Superior temporal gyrus (tissue), 1 donor: ENCODE results near the gene NEFH.
"Not testable (repeated sequence)": the region's sequence is repeated elsewhere in the genome, so short reads cannot be mapped to it uniquely, and the experiment has no call there.

Experiments
- DNase-seq: peaks from one replicate; pipeline ENCODE4 v3.0.0-alpha.2; 2016; ENCODE audit errors: extremely low spot score

NEFH gene

DNA sequence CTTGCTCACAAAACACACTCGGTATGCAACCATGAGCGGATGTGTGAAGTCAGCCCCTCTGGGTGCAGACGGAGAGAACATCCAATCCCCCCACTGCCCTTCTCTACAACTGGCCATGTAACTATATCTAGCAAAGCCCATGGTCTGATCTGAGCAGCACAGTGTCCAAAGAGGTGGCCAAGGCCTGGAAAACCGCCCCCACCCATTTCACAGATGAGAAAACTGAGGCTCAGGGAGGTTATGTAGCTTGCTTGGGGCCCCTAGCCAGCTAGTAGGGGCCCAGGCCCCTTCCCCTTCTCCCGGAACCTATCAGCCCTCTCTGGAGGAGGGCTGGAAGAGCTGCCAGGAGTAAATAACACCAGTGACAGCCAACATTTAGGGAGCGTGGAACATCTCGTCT lies 15.4 kb upstream of the NEFH start:
- DNase-seq, result no peak

GRCh38 chr22:29469755-29470154 lies 10.3 kb upstream of the NEFH start:
- no peak for DNase-seq

GRCh38 chr22:29470159-29470855 lies 9.7 kb upstream of the NEFH start:
- DNase-seq, result peak; percentile 56

DNA sequence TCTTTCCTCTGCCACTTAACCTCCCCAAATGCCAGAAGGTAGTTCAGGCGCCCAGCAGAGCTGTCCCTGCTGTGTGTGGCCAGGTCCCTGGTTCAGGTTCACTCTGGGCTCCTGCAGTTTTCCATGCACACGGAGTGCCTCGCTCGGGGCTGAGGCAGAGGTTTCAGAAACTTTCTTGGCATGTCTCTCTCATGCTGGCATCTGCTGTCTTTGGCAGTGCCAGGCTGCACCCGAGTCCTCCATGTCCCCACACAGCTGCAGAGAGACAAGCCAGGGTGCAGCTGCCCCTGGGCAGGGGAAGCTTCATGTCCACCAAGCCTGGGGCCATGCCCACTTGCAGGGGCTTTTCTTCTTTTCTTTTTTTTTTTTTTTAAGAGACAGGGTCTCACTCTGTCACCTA lies 7.0 kb upstream of the NEFH start:
- DNase-seq, result no peak

DNA sequence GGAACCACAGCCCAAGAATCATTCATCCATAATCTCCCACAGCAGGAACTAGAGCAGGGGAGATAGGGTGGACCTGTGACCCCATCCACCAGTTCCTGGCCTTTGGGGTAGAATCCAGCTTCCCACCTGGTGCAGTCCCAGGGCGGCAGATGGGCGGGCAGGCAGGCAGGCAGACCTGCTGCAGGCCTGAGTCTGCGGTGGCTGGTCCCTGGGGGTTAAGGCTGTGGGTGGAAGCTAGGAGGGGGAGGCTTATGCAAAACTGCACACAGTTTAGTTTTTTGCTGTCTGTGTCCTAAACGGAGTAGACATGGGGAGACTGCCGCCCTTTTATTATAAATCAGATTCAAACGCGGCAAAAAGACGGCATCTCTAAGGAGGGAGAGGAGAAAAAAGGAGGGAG lies 4.5 kb upstream of the NEFH start:
- no peak for DNase-seq

DNA sequence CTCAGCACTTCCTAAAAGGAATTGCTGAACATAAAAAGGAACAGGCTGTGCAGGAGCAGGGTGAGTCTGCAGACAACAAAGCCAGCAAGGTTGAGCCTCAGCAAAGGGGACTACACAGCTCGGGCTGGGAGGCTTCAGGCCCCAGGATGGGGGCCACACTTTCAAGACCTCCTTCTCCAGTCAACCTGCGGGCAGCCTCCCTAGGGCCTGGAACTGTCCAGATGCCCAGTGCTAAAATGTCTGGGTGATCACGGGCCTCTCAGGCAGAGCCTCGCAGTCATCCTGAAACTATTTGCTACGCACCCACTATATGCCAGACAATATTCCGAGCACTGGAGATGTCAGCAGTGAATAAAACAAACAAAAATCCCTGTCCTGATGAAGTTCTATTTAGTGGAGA lies 3.9 kb upstream of the NEFH start:
- no peak for DNase-seq

DNA sequence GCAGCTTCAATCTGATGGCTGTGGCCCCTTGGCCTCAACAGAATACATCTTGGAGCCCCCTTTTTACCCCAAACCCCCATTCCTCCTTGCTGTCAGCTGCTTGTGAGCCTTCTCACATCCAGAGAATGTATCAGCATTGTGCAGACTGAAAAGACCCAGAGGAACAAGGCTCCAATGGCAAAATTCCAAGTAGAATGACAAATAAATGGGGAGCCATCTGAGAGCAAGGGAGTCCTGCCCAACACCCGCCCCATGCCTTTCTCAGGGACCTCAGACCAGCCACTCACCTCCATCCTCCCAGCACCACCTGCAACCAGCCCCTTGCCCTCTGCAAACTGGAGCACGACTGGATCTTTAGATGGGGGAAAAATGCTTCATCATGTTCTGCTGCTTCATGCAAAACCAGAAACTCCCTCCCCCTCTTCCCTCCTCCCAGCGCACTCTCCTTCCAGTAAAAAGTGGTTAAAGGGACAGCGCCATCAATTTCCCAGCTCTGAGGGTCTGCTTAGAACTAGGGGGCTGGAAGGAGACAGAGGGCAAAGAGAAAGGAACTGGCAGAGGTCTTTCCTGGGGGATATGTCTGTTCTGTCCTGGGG lies 2.2 kb upstream of the NEFH start:
- no peak for DNase-seq

GRCh38 chr22:29478326-29479276 lies 1.4 kb upstream of the NEFH start:
- DNase-seq, result no peak

DNA sequence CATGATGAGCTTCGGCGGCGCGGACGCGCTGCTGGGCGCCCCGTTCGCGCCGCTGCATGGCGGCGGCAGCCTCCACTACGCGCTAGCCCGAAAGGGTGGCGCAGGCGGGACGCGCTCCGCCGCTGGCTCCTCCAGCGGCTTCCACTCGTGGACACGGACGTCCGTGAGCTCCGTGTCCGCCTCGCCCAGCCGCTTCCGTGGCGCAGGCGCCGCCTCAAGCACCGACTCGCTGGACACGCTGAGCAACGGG lies 169 bp downstream of the NEFH start:
- DNase-seq, result no peak

DNA sequence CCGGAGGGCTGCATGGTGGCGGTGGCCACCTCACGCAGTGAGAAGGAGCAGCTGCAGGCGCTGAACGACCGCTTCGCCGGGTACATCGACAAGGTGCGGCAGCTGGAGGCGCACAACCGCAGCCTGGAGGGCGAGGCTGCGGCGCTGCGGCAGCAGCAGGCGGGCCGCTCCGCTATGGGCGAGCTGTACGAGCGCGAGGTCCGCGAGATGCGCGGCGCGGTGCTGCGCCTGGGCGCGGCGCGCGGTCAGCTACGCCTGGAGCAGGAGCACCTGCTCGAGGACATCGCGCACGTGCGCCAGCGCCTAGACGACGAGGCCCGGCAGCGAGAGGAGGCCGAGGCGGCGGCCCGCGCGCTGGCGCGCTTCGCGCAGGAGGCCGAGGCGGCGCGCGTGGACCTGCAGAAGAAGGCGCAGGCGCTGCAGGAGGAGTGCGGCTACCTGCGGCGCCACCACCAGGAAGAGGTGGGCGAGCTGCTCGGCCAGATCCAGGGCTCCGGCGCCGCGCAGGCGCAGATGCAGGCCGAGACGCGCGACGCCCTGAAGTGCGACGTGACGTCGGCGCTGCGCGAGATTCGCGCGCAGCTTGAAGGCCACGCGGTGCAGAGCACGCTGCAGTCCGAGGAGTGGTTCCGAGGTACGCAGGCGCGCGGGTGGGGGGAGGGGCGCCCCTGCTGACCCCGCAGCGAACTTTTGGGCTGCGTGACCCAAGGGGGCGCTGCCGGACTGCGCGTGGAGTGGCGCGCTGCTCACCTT lies 670 bp downstream of the NEFH start:
- no peak for DNase-seq

DNA sequence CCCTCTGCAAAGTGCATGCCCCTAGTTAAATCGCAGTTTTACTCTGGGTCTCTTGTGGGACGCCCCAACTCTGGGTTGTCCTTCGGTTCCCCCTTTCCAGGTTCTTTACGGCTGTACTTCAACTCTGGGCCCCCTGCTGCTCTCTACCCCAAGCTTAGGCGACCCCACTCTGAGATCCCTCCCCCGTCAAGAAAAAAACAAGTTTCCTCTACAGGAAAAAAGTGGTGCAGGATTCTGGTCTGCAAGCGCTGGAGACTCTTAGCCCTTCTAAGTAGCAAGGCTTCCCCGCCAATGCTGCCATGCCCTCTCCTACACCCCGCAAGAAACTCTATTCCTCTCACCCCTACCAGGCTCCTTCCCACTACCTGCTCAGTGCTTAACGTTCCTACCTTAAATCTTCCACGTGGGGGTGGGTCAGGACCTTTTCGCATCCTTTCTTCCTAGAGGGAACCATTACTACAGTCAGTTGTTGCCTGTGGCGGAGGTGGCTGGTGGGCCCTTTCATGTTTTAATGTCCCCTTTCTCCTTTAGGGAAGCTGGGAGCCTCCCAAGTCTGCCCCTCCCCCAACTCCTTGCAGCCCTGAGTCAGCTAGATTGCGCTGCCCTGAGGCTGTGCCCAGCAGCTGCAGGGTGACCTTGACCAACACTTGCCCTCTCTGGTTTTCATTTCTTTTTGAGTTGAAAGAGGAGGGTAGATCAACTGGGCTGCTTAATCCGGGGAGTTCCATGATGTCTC lies 1.4 kb downstream of the NEFH start:
- no peak for DNase-seq

GRCh38 chr22:29482253-29482652 lies 2.2 kb downstream of the NEFH start:
- DNase-seq, result no peak

- no peak for DNase-seq
These were observed 2.7 kb downstream of the NEFH start for GRCh38 chr22:29482726-29483125.

DNA sequence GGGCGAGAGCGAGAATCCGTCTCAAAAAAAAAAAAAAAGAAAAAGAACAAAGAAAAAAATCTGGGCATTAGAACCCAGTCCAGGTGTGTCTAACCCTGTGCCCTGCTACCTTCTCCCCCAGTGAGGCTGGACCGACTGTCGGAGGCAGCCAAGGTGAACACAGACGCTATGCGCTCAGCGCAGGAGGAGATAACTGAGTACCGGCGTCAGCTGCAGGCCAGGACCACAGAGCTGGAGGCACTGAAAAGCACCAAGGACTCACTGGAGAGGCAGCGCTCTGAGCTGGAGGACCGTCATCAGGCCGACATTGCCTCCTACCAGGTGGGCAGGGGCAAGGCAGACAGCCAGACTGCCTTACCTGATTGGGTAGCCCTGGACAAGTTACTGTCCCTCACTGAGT lies 3.2 kb downstream of the NEFH start:
- no peak for DNase-seq

- no peak for DNase-seq
These were observed 4.6 kb downstream of the NEFH start for GRCh38 chr22:29484642-29485041.

DNA sequence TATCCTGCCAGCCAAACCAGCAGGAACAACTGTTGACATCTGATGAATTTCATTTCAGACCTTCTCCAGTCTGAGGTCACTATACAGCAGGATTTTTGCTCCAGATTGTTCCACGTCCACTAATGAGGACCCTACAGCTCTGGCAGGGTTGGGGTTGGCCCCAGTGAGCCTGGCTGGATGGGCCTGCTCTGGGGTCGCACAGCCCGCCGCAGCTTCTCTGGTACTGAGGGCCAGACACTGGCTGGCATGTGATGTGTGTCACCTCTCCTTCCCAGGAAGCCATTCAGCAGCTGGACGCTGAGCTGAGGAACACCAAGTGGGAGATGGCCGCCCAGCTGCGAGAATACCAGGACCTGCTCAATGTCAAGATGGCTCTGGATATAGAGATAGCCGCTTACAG lies 5.4 kb downstream of the NEFH start:
- no peak for DNase-seq

DNA sequence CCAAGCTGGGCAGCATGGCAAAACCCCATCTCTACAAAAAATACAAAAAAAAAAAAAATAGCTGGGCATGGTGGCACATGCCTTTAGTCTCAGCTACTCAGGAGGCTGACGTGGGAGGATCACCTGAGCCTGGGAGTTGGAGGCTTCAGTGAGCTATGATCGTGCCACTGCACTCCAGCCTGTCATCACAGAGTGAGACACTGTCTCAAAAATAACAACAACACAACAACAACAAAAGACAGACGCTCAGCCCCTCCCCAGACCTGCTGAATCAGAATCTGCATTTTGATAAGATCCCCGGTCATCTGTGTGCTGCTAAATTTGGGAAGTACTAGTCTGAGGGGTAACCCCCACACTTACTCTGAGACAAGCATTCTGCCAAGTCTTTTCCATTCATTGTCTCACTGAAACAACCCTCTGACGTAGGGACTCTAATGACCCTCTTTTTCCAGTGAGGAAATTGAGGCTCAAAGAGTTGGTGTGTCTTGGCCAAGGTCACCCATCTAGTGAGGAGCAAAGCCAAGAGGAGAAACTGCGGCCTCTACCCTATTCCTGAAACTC lies 7.5 kb downstream of the NEFH start:
- DNase-seq, result no peak

GRCh38 chr22:29489127-29489780 lies 9.2 kb downstream of the NEFH start:
- DNase-seq, result not testable (repeated sequence)

DNA sequence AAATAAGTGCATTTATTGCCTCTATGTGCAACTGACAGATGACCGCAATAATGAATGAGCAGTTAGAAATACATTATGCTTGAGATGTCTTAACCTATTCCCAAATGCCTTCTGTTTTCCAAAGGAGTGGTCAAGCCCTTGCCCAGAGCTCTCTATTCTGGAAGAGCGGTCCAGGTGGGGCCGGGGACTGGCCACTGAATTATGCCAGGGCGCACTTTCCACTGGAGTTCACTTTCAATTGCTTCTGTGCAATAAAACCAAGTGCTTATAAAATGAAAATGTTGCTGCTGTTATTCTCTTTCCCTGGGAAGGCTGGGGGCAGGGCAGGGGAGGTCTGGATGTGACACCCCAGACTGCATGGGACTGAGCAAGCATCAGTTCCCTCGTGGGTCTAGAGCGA lies 11.0 kb downstream of the NEFH start:
- no peak for DNase-seq

GRCh38 chr22:29493636-29494035 lies 13.6 kb downstream of the NEFH start:
- no peak for DNase-seq

DNA sequence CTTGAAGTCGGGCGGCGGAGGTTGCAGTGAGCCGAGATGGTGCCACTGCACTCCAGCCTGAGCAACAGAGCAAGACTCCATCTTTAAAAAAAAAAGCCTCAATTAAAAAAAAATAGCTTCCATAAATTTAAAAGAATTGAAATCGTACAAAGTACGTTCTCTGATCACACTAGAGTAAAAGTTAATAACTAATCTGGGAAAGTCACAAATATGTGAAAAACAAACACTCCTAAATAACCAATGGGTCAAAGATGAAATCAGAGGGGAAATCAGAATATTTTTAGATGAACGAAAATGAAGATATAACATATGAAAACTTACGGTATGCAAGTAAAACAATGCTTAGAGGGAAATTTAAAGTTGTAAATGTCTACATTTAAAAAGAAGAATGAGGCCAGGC lies 19.8 kb downstream of the NEFH start:
- DNase-seq, result no peak
